PFSK-1 (cell line): ENCODE results near the gene SELENOW.

Source experiments
- POLR2AphosphoS5 ChIP-seq: IDR thresholded peaks from 2 replicates; pipeline ENCODE4 v1.6.1; 2012; ENCODE audit warnings: low read depth, mild to moderate bottlenecking, control low read depth, low read length, moderate library complexity
- TAF1 ChIP-seq: IDR thresholded peaks from 2 replicates; pipeline ENCODE4 v1.6.1; 2012; ENCODE audit warnings: low read length, control low read depth, borderline replicate concordance; ENCODE audit not compliant: insufficient read depth
- TF ChIP-seq, protein P1 (sequence below), 2 experiments: IDR thresholded peaks; 2 replicates each; pipeline versions ENCODE4 v1.6.1 to v1.8.0; 2011 to 2012; ENCODE audit warnings: low read depth in 2 of 2, low read length in 2 of 2, control low read depth in 1 of 2, inconsistent platforms in 1 of 2, mild to moderate bottlenecking in 1 of 2, moderate library complexity in 1 of 2; ENCODE audit not compliant: insufficient read depth in 1 of 2

DNA sequence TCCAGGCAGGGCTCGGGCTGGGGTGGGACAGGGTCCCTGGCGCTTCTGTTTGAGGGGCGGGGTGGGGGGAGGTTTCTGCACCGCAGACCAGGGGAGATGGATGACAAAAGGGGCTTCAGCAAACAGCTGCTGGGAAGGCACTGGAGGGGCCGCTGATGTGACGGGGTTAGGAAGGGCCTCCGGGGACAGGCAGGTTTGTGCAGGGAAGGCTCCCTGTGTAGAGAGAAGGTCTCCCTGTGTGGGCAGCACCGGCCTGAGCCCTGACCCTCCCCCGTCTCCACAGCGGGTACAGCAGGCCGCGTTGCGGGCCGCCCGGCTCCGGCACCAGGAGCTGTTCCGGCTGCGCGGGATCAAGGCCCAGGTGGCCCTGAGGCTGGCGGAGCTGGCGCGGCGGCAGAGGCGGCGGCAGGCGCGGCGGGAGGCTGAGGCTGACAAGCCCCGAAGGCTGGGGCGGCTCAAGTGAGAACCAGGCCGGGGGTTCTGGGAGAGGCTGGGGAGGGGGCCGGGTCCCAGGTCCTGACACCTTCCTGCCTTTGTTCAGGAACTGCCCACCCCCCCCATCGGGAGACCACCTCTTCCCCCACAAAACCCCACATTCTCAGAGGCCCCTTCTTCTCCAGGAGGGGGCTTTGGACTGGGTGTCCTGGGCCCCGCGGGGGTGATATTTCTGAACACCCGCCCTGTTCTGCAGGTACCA, 23.3 kb upstream of the SELENOW start:
- no peak for TF ChIP-seq POLR2AphosphoS5
- TF ChIP-seq TAF1: no peak
- TF ChIP-seq, protein P1, sequence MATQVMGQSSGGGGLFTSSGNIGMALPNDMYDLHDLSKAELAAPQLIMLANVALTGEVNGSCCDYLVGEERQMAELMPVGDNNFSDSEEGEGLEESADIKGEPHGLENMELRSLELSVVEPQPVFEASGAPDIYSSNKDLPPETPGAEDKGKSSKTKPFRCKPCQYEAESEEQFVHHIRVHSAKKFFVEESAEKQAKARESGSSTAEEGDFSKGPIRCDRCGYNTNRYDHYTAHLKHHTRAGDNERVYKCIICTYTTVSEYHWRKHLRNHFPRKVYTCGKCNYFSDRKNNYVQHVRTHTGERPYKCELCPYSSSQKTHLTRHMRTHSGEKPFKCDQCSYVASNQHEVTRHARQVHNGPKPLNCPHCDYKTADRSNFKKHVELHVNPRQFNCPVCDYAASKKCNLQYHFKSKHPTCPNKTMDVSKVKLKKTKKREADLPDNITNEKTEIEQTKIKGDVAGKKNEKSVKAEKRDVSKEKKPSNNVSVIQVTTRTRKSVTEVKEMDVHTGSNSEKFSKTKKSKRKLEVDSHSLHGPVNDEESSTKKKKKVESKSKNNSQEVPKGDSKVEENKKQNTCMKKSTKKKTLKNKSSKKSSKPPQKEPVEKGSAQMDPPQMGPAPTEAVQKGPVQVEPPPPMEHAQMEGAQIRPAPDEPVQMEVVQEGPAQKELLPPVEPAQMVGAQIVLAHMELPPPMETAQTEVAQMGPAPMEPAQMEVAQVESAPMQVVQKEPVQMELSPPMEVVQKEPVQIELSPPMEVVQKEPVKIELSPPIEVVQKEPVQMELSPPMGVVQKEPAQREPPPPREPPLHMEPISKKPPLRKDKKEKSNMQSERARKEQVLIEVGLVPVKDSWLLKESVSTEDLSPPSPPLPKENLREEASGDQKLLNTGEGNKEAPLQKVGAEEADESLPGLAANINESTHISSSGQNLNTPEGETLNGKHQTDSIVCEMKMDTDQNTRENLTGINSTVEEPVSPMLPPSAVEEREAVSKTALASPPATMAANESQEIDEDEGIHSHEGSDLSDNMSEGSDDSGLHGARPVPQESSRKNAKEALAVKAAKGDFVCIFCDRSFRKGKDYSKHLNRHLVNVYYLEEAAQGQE (IDR thresholded peaks at IDR 0.05; ENCODE audit: insufficient read depth in 1 of 2, low read depth in 2 of 2, low read length in 2 of 2): no peak
